KOPT-K1 (cell line): ENCODE data around the gene SLC49A4.

ENCODE experiments used
- H3K27ac ChIP-seq: fragments of 200-600 bp; sonication (generic); 2 replicates; pipeline ENCODE4 v1.5.1; 2016; ENCODE audit warnings: antibody characterized with exemption, mild to moderate bottlenecking, low read depth, low read length; ENCODE audit not compliant: poor library complexity, severe bottlenecking
- H3K36me3 ChIP-seq: fragments of 200-600 bp; sonication (generic); 2 replicates; pipeline ENCODE4 v1.5.1; 2017; ENCODE audit warnings: antibody characterized with exemption, mild to moderate bottlenecking, low read length, moderate library complexity; ENCODE audit not compliant: insufficient read depth
- H3K9me3 ChIP-seq: fragments of 200-600 bp; sonication (generic); 2 replicates; pipeline ENCODE4 v1.5.1; 2017; ENCODE audit warnings: antibody characterized with exemption, low read length, mild to moderate bottlenecking; ENCODE audit not compliant: insufficient read depth, poor library complexity, severe bottlenecking

Gene SLC49A4

DNA sequence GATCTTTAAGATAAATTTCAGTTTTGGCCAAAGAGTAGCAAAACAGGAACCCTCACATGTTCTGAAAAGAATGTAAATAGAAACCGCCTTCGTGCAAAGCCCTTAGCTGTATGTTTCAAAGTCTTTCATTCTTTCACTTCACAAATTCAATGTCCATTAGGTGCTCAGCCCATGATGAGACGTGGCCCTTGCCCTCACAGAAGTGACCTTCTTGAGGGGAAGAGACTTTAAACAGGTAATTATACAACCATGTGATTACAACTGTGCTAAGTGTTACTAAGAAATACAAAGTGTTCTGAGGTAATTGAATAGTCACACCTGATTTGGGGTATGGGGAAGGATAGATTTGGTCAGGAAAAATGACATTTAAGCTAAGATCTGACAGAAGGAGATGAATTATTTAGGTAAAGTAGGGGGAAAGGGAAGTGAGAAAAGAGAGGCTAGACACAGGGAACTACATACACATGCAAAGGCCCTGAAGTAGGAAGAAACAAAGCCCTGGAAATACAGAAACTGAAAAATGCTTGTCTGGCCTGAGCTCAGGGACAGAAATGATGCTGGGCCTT is 20.8 kb upstream of the SLC49A4 start:
- H3K9me3 ChIP-seq, result no peaks in the 10 kb centered on the region
- no peak overlapping the region for H3K27ac ChIP-seq
- H3K36me3 ChIP-seq, result no peaks in the 10 kb centered on the region

DNA sequence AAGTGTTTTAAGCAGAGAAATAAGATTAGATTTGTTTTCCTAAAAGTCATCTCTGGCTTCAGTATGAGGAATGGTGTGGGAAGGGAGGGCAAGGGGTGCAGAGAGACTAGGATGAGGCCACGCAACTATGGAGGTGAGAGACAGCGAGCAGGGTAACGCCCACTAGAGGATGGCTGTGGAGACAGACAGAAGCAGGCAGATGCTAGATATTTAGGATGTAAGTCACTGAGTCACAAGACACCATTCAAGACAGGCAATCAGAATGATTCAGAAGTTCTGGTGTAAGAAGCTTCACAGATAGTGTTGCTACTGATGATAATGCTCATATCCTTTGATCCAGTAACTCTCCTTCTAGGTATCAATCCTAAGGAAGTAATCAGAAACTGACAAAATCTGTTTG is 20.3 kb upstream of the SLC49A4 start:
- Histone ChIP-seq H3K27ac (no peak overlapping the region), H3K36me3 (no peaks in the 10 kb centered on the region), H3K9me3 (no peaks in the 10 kb centered on the region)

DNA sequence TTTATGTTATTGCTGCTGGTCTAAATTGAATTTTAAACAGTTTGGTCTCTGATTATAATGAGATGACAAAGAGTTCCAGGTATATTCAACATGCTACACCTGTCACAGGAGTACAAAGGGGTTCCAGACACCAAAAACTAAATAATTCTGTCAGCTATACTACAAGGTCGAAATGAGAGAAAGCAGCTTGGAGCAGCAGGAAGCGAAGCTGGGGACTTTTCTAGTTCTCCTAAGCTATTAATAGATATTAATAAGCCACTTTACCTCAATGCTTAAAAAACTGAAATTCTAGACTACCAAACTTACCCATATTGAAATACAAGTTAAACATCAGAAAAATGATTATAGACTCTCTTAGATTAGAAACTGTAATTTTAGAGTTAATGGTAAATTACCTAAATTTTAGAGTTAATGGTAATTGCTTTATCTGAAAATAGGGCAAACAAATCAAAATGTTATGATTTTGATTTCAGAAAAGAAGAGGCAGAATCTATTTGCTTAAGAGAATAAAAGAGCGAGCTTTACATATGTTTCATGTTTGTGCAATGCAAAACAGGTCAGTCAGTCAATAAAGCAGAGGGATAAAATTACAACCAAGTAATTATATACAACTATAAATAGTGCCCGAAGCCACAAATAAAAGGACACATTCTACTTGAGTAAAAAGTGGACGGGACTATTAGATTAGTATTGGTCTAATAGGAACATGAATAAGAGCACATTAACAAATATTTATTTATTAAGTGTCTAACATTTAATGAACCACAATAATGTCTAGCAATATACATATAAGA is 18.0 kb upstream of the SLC49A4 start:
- Histone ChIP-seq H3K27ac (no peak overlapping the region), H3K9me3 (no peaks in the 10 kb centered on the region), H3K36me3 (no peaks in the 10 kb centered on the region)

DNA sequence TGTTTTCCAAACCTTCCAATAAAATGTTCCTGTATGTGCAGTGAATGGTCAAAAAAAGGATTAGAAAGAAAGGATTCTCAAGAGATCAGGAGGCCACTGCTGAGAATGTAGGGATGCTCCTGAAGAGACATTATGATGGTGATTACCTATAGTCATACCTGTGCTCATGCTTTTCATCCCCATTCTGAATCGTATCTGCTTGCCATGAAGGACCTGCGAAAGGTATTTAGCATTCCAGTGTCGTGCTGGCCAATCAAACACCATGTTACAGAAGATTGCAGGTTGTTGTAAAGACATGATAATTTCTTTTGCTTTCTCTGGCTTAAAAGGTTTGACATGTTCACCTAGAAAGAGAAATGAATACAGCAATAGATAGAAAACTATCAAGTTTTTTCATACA is 17.3 kb upstream of the SLC49A4 start:
- Histone ChIP-seq H3K27ac (no peak overlapping the region), H3K36me3 (no peaks in the 10 kb centered on the region), H3K9me3 (no peaks in the 10 kb centered on the region)

DNA sequence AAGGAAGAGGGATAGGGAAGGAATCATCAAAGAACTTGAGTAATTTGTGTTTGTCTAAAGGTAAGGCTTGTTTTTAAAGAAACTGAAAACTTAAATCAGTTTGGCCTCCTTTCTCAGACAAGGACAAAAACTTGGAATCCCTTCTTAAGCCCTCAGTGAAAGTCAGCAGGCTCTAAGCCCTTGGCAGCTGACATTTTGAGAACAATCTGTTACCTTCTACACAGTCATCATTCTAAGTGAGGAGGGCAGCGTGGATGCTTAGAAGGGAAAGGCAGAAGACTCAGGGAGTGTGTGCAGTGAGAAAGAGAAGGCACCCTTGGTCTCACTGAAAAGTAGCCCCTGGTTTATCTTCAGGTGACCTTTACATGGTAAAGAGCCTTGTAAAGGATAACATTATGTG is 12.1 kb upstream of the SLC49A4 start:
- Histone ChIP-seq H3K27ac (no peak overlapping the region), H3K9me3 (no peaks in the 10 kb centered on the region), H3K36me3 (peaks cover 8% of the 10 kb centered on the region; the same call in 1 of the 2 replicates)

DNA sequence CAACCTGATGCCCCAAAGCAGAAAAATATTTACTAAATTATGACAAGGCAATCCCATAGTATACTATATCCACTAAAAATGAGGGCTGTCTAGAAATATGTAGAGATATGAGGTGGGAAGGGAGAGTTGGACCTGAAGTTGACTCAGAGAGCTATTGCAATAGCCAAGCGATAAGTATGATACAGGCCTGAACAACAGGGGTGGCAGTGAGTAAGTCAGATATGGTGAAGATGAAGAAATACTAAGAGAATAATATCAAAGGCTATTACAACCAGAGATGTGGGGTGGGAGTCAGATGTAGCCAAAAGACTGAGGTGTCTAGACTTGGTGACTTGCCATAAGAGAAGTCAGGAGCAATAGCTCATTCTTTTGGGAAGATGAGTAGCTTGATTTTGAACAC is 10.4 kb upstream of the SLC49A4 start:
- peaks cover 8% of the 10 kb centered on the region; the same call in 1 of the 2 replicates for H3K36me3 ChIP-seq
- H3K9me3 ChIP-seq, result no peaks in the 10 kb centered on the region
- no peak overlapping the region for H3K27ac ChIP-seq

DNA sequence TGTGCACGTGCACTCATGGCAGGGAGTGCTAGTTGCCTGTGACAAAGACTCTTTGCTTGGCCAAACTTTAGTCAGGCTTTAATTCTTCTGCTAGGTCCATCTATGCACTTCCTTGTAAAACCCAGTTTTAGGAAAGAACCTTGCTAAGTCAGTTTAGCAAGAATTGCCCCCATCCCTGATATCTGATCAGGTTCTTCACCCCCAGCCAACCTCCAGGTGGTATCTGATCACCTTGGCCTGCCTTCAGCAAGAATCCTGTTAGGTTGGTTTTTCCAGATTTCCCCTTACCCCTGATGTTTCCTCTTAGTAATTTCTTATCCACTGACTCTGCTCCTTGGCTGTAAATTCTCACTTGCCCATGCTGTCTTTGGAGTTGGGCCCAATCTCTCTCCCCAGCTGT is 9.6 kb upstream of the SLC49A4 start:
- H3K36me3 ChIP-seq, result peaks cover 8% of the 10 kb centered on the region; the same call in 1 of the 2 replicates
- no peaks in the 10 kb centered on the region for H3K9me3 ChIP-seq
- no peak overlapping the region for H3K27ac ChIP-seq

DNA sequence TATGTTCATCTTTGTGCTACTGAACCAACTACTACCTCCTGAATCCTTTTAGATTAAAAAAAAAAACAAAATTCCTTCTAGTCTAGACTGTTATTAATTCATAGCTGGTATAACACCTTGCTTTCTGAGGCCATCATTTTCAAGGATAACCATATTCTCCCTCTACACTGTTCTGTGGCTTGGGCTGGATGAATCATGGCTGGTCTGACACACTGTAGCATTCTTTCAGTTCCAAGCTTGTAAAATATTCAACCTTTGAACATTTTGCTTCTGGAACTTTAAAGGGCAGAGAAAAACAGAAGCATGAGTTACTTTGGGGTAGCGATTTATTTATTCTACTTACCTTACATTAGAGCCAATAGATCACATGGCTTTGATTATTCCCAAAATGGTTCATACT is 8.8 kb upstream of the SLC49A4 start:
- Histone ChIP-seq H3K9me3 (no peaks in the 10 kb centered on the region), H3K36me3 (peaks cover 8% of the 10 kb centered on the region; the same call in 1 of the 2 replicates), H3K27ac (no peak overlapping the region)

DNA sequence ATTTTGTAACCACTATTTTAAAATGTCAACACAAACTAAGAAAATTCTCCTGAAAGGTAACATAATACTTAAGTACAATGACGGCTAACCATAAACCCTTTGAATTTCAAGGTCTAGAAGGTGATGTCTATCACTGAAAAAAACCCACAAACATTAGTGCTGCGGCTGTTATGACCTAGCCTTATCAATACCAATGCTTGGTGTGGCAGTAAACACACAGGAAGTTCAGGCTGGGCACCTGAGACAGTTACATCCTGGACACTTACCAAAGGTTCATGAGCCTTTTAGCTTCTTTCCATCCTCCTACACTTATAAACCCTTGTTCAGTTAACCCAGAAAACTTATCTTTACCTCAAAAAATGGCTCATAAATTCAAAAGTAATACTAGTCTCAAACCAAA is 7.0 kb upstream of the SLC49A4 start:
- Histone ChIP-seq H3K9me3 (no peaks in the 10 kb centered on the region), H3K36me3 (peaks cover 8% of the 10 kb centered on the region; the same call in 1 of the 2 replicates), H3K27ac (no peak overlapping the region)

DNA sequence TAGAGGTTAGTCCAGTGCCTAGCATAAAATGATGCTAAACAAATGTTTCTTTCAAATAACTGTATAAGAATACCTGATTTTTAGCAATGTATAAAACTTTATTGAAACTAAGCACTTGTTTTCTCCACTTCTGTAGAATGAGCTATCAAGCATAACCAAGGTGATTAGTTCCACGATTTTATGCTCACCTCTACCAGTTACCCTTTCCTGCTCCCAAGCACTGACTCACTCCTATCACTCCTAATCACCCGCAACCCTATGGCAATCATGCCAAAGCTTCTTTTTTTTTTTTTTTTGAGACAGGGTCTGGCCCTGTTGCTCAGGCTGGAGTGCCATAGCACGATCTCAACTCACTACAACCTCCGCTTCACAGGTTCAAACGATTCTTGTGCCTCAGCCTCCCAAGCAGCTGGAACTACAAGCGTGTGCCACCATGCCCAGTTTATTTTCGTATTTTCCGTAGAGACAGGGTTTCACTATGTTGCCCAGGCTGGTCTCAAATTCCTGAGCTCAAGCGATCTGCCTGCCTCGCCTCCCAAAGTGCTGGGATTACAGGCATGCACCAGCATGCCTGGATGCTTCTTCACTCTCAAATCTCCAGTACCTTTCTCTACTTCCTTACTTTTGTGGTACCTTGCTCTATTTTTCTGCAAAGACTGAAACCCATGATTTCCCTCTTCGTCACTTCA is 5.1 kb upstream of the SLC49A4 start:
- H3K9me3 ChIP-seq, result no peaks in the 10 kb centered on the region
- H3K36me3 ChIP-seq, result peaks cover 8% of the 10 kb centered on the region; the same call in 1 of the 2 replicates
- no peak overlapping the region for H3K27ac ChIP-seq

DNA sequence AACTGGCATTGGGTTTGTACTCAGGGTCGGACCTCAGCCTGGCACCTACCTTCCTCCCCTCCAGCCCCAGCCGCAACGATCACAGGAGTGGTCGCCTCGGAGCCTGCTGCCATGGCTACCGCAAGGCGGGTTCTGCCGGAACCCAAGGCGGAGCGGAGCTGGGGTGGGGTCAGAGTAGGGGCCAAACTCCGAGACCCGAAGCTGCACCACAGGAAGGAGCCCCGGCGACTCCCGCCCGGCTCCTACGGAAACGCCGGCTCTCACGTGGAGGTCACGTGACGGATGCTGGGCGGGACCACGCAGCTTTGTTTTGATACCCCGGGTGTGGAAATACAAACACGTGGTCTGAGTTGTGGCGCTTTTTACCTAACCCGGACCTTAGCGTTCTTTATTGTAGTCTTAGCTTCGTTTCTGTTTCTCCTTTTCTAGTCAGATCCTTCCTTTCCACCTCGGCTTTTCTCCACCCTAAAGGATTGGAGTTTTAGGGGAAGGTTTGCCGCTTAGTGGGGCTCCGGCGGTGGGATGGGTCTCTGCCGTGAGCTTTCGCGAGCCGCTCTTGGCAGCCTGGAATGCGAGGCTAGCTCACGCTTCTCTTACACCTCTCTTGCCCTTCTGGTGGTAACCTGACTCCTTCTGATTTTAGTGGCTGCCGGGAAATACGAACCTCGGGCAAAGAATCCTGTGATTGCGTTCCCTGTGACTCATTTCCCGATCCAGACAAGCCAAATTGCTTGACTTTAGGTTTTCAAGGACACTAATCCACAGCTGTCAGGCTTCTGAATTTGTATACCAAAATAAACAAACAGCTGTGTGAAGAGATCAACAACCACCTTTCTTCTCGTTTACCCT is 1.1 kb upstream of the SLC49A4 start, which contains the start of gene HSPBAP1:
Gene HSPBAP1 (minus strand): TSS at position 264 of the 849 bp plus-strand sequence. CDS start 151 bp downstream, at position 113.
- Histone ChIP-seq H3K36me3 (no peaks in the 10 kb centered on the region), H3K9me3 (no peaks in the 10 kb centered on the region), H3K27ac (peak within 1 kb of the TSS; percentile 56)

DNA sequence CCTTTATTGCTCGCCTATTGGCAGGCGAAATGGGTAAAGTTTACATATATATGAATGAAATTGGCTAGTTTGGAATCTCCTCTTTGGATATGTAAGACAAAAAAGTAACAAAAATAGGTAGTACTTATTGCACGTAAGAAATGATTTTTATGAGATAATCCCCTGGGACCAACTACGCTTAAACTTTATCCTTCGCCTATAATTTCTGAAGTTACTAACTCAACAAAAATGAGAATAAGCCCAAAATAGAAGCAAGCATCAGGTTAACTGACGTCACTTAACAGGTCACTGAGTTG is 438 bp upstream of the SLC49A4 start:
- peak overlapping the region; percentile 47 for H3K27ac ChIP-seq
- H3K36me3 ChIP-seq, result no peaks in the 10 kb centered on the region
- no peaks in the 10 kb centered on the region for H3K9me3 ChIP-seq

DNA sequence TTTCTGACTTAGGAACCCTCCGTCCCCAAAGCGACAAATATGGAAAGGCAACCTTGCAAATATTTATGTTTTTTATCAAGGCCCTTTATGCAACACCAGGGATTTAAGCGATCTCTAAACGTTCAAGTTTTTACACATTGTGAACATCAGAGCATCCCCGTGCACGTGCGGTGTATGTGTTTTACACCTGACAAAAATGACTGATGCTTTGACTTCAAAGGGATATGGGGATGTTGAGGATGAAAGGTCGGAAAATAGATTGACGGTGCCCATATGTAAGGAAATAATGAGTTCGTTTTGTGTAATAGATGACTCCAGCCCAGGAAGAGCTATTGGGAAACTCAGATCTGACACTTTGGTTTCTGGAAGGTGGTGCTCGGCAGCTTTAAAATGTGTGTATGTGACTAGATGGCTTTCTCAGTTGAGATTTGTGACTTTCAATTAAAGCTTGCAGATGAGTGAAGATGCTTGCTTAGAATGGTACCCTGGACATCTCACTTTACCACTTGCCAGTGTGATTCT is 866 bp downstream of the SLC49A4 start:
- no peaks in the 10 kb centered on the region for H3K36me3 ChIP-seq
- H3K27ac ChIP-seq, result peak overlapping the region; percentile 47
- no peaks in the 10 kb centered on the region for H3K9me3 ChIP-seq

DNA sequence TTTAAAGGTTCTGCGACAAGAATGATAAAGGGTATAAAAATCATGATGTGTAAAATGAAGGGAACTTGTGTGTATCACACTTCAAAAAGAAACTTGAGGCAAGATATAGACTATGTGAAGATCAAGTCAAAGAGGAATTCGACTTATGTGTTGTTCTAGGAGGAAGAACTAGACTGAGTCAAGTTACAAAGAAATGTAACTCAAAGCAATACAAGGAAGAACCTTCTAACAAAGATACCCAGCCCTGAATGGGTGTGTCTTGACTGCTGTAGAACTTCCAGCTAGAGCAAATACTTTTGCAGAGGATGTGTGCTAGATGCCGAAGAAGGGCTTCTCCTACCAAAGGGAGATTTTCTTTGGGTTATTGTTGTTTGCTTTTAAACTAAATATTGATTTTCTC is 2.4 kb downstream of the SLC49A4 start:
- H3K9me3 ChIP-seq, result no peaks in the 10 kb centered on the region
- no peak overlapping the region for H3K27ac ChIP-seq

DNA sequence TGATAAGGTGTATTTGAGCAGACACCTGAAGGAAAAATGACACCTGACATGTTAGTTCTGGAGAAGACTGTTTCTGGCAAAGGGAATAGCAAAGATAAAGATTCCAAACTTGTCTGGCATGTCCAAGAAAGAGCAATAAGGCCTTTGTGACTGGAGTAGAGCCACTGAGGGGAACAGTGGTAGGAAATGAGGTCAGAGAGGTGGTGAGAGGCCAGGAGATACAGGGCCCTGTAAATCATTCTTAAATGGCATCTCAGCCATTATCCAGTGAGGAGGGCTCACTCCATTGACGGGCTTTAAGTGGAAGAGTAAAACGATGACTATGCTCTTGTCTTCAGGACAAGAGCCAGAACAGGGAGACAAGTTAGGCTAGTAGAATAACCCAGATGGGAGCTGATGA is 4.5 kb downstream of the SLC49A4 start:
- H3K27ac ChIP-seq, result no peak overlapping the region
- H3K9me3 ChIP-seq, result no peaks in the 10 kb centered on the region
- no peaks in the 10 kb centered on the region for H3K36me3 ChIP-seq

More for the DNA sequence above, 2.4 kb downstream of the SLC49A4 start:
- no peaks in the 10 kb centered on the region for H3K36me3 ChIP-seq
